Stimulated activated naive CD8-positive, alpha-beta T cell treated with anti-CD3 and anti-CD28 coated beads, Interleukin-15, Interleukin-2, amounts not matched to agents 100 ng/mL and 50 ng/mL, for 24 hours (primary cell): Measurements from ENCODE around the gene DPP9.
"Not testable (repeated sequence)": the region's sequence is repeated elsewhere in the genome, so short reads cannot be mapped to it uniquely, and the experiment has no call there.

ENCODE experiments used
- H3K27ac Mint-ChIP-seq: one replicate; pipeline ENCODE4 v1.8.0; 2021; ENCODE audit warnings: mild to moderate bottlenecking, mixed read lengths
- H3K27me3 Mint-ChIP-seq: one replicate; pipeline ENCODE4 v1.8.0; 2021; ENCODE audit warnings: mixed read lengths
- H3K36me3 Mint-ChIP-seq: one replicate; pipeline ENCODE4 v1.8.0; 2021; ENCODE audit warnings: low read depth, mixed read lengths
- H3K4me1 Mint-ChIP-seq: one replicate; pipeline ENCODE4 v1.8.0; 2021; ENCODE audit warnings: low read depth, mixed read lengths
- H3K4me3 Mint-ChIP-seq: one replicate; pipeline ENCODE4 v1.8.0; 2021; ENCODE audit warnings: mild to moderate bottlenecking, mixed read lengths
- H3K9me3 Mint-ChIP-seq: one replicate; pipeline ENCODE4 v1.8.0; 2021; ENCODE audit warnings: mixed read lengths

Gene DPP9

DNA sequence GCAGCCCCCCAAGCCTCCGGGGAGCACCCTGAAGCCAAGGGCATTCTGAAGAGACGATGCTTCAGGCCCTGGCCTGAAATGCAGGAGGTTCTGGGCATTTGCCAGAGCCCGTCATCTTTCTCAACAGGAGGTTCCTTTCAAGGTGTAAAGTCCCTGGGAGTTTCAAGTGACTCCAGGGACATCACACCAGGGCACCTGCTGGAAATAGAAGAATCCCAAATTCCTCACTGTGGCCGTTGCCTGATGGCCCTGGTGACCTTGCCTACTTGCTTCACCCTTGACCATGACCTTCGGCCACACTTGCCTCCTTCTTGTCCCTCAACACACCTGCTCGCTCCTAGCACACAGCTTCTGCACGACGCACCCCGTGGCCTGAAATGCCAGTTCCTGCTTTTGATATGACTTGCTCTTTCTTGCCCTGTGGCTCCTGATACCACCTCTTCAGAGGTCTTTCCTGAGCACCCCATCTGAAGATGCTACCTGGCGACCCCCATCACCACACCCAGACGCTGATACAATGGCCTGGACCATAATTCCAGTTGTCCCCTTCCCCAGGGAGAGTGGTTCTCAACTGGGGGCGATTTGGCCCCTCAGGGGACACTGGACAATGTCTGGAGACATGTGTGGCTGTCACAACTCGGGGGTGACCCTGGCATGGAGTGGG lies 3.5 kb downstream of the DPP9 start:
- H3K9me3 Mint-ChIP-seq: no peaks in the 10 kb centered on the region
- H3K27me3 Mint-ChIP-seq: peaks cover 6% of the 10 kb centered on the region
- peaks cover 38% of the 10 kb centered on the region for H3K4me1 Mint-ChIP-seq
- peaks cover 45% of the 10 kb centered on the region for H3K36me3 Mint-ChIP-seq
- peak overlapping the region; percentile 4 for H3K27ac Mint-ChIP-seq
- peak overlapping the region; percentile 14 for H3K4me3 Mint-ChIP-seq

- peaks cover 31% of the 10 kb centered on the region for H3K4me1 Mint-ChIP-seq
- H3K4me3 Mint-ChIP-seq: no peak overlapping the region
- H3K9me3 Mint-ChIP-seq: no peaks in the 10 kb centered on the region
- peaks cover 46% of the 10 kb centered on the region for H3K36me3 Mint-ChIP-seq
- H3K27me3 Mint-ChIP-seq: peaks cover 4% of the 10 kb centered on the region
- no peak overlapping the region for H3K27ac Mint-ChIP-seq
Measured at GRCh38 chr19:4719499-4719866, 4.2 kb downstream of the DPP9 start.

- H3K36me3 Mint-ChIP-seq: peaks cover 47% of the 10 kb centered on the region
- H3K4me1 Mint-ChIP-seq: peaks cover 23% of the 10 kb centered on the region
- no peak overlapping the region for H3K27ac Mint-ChIP-seq
- H3K4me3 Mint-ChIP-seq: no peak overlapping the region
- no peaks in the 10 kb centered on the region for H3K9me3 Mint-ChIP-seq
- no peaks in the 10 kb centered on the region for H3K27me3 Mint-ChIP-seq
Measured at GRCh38 chr19:4717966-4718701, 5.5 kb downstream of the DPP9 start.

DNA sequence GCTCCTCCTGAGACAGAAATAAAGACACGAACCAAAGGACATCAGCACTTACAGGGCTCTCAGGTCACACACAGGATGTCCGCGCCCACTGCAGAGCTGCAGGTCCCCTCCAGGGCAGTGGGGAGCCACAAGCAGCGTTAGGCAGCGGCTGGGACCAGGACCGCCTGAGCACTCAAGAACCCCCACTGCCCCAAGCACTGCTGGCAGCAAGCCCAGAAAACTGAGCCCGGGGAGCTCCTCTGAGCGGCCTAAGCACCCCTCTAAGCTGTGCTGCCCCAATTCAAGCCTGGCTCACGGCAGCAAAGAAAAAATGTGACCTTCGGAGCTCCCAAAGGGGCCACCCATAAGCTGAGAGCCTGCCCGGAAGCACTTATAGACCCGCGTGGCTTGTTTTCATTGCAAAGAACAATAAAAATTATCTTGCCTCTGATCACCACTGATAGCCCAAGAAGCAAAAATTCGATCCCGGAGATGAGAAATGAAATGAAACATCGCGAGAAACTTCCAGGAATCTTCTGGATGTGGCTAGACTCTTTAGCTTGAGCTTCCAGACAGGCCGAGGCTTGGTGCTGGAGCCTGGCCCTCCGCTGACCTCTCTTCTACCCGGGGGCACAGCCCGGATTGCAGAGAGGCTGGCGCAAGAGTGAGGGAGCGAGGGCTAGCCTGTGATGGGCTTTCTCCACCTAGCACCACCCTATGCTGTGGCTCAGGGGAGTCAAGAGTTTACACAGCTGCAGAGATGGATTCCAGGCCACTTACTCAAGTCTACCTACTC lies 6.3 kb downstream of the DPP9 start:
- no peak overlapping the region for H3K4me3 Mint-ChIP-seq
- H3K9me3 Mint-ChIP-seq: no peaks in the 10 kb centered on the region
- H3K36me3 Mint-ChIP-seq: peaks cover 55% of the 10 kb centered on the region
- no peaks in the 10 kb centered on the region for H3K27me3 Mint-ChIP-seq
- peaks cover 20% of the 10 kb centered on the region for H3K4me1 Mint-ChIP-seq
- H3K27ac Mint-ChIP-seq: no peak overlapping the region

GRCh38 chr19:4715529-4716221 lies 8.0 kb downstream of the DPP9 start:
- peaks cover 6% of the 10 kb centered on the region for H3K4me1 Mint-ChIP-seq
- H3K4me3 Mint-ChIP-seq: no peak overlapping the region
- H3K27ac Mint-ChIP-seq: no peak overlapping the region
- H3K36me3 Mint-ChIP-seq: peaks cover 58% of the 10 kb centered on the region
- H3K27me3 Mint-ChIP-seq: no peaks in the 10 kb centered on the region
- no peaks in the 10 kb centered on the region for H3K9me3 Mint-ChIP-seq

DNA sequence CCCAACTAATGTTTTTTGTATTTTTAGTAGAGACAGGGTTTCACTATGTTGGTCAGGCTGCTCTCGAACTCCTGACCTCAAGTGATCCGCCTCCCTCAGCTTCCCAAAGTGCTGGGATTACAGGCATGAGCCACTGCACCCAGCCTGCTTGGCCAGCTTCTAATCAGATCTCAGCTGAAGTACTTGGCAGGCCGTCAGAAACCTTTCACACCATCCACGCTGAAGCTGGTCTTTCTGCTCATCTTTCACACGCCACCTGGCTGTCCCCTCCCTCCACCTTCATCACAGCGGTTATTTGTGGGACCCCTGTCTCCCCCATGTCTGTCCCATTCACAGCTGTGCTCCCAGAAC lies 8.5 kb downstream of the DPP9 start:
- H3K9me3 Mint-ChIP-seq, H3K4me3 Mint-ChIP-seq, H3K4me1 Mint-ChIP-seq, H3K27ac Mint-ChIP-seq, H3K27me3 Mint-ChIP-seq: not testable (repeated sequence)
- peaks cover 55% of the 10 kb centered on the region for H3K36me3 Mint-ChIP-seq

DNA sequence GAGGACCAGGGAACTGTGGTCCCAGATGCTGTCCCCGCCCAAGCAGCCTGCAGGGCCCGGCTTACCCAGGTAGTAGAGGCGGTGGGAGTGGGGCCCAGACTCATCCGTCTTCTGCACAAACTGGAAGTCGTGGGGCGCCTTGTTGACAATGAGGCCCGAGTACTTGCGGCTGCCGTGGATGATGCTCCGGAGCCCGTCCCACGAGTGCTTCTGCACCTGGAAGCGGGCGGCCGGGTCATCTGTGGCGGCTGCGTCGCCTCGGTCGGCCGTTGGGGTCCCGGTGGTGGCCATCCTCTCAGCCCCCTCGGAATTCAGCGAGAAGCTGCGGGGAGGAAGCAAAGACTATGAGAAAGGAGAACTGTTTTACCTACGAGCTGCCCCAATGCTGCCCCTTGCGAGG lies 9.6 kb downstream of the DPP9 start:
- no peaks in the 10 kb centered on the region for H3K9me3 Mint-ChIP-seq
- H3K27ac Mint-ChIP-seq: no peak overlapping the region
- peaks cover 6% of the 10 kb centered on the region for H3K4me1 Mint-ChIP-seq
- no peaks in the 10 kb centered on the region for H3K27me3 Mint-ChIP-seq
- peaks cover 54% of the 10 kb centered on the region for H3K36me3 Mint-ChIP-seq
- H3K4me3 Mint-ChIP-seq: no peak overlapping the region

- Mint-ChIP-seq H3K4me1 (peaks cover 6% of the 10 kb centered on the region), H3K36me3 (peaks cover 50% of the 10 kb centered on the region), H3K9me3 (no peaks in the 10 kb centered on the region), H3K4me3 (no peak overlapping the region), H3K27ac (no peak overlapping the region), H3K27me3 (no peaks in the 10 kb centered on the region)
Measured at GRCh38 chr19:4713384-4713951, 10.2 kb downstream of the DPP9 start.

DNA sequence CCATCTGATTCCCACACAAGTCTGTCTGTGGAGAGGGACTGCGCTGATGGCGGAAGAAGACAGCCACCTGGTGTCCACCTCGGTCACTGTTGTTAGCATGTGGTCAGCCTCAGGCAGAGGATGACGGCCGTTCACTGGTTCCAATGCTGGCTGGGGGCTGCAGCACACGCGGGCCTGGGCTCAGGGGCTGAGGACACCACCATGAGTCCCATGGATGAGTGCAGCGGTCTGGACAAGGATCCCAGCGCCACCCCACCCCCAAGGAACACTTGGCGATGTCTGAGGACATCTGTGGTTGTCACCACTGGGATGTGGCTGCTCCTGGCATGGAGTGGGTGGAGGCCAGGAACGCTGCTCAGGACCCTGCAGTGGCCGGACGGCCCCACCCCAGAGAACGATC lies 10.9 kb downstream of the DPP9 start:
- Mint-ChIP-seq H3K4me3 (no peak overlapping the region), H3K36me3 (peaks cover 50% of the 10 kb centered on the region), H3K9me3 (no peaks in the 10 kb centered on the region)

DNA sequence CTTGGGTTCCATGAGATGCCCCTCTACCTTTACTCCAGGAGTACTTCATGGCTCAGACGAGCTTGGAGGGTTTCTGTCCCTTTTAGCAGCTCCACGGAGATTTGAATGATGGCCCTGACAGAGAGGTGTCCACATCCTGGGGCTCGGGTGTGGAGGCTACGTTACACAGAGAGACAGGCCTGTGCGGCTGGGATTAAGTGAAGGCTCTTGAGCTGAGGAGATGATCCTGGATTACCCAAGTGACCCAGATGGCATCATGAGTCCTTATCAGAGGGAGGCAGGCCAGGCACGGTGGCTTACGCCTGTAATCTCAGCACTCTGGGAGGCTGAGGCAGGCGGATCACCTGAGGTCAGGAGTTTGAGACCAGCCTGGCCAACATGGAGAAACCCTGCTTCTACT lies 12.4 kb downstream of the DPP9 start:
- H3K27ac Mint-ChIP-seq: no peak overlapping the region
- no peak overlapping the region for H3K4me3 Mint-ChIP-seq
- H3K27me3 Mint-ChIP-seq: no peaks in the 10 kb centered on the region

More for the DNA sequence above, 10.9 kb downstream of the DPP9 start:
- no peaks in the 10 kb centered on the region for H3K27me3 Mint-ChIP-seq
- H3K4me1 Mint-ChIP-seq: peaks cover 6% of the 10 kb centered on the region
- H3K27ac Mint-ChIP-seq: no peak overlapping the region

GRCh38 chr19:4710281-4710600 lies 13.4 kb downstream of the DPP9 start:
- Mint-ChIP-seq H3K36me3 (peaks cover 36% of the 10 kb centered on the region), H3K9me3 (no peaks in the 10 kb centered on the region)

More for the DNA sequence above, 12.4 kb downstream of the DPP9 start:
- peaks cover 6% of the 10 kb centered on the region for H3K4me1 Mint-ChIP-seq
- peaks cover 43% of the 10 kb centered on the region for H3K36me3 Mint-ChIP-seq
- H3K9me3 Mint-ChIP-seq: no peaks in the 10 kb centered on the region

DNA sequence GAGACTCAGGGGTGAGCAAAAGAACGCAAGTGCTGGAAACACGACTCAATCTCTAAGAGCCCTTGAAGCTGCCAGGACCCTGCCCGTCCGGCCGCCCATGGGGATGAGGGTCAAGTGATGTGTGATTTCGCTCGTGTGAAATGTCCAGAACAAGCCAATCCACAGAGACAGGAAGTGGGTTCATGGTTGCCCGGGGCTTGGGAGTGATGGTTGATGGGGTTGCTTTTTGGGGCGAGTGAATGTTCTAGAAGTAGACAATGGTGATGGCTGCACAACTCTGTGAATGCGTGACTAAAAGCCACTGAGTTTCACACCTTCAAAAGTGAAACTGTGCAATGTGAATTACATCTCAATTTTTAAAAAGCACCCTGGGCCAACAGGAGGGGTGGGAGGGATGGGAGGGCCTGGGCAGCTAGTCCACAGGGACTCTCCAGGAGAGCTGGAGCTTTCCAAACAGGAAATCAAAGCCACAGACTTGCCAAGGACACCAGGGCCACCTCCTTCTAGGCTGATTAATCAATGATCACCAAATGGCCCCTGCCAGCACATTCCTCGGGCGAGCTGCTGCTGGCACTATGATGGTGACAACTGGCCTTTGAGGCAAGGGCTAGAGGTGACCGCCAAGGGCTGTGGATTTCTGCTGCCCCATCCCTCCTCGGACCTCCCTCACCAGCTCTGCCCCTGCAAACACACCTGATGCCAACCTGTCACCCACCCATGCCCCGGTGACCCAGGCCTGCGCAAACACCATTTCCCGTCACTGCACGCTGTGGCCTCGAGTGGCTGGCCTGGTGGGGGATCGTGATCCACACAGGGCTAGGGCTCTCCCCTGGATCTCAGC lies 14.0 kb downstream of the DPP9 start:
- H3K9me3 Mint-ChIP-seq: no peaks in the 10 kb centered on the region
- no peaks in the 10 kb centered on the region for H3K27me3 Mint-ChIP-seq
- H3K27ac Mint-ChIP-seq: peak overlapping the region; percentile 50
- peaks cover 6% of the 10 kb centered on the region for H3K4me1 Mint-ChIP-seq
- no peak overlapping the region for H3K4me3 Mint-ChIP-seq
- H3K36me3 Mint-ChIP-seq: peaks cover 34% of the 10 kb centered on the region

More at GRCh38 chr19:4710281-4710600, 13.4 kb downstream of the DPP9 start:
- Mint-ChIP-seq H3K27ac (no peak overlapping the region), H3K27me3 (no peaks in the 10 kb centered on the region), H3K4me1 (peaks cover 6% of the 10 kb centered on the region), H3K4me3 (no peak overlapping the region)

- Mint-ChIP-seq H3K36me3 (peaks cover 34% of the 10 kb centered on the region), H3K27me3 (no peaks in the 10 kb centered on the region), H3K27ac (no peak overlapping the region), H3K9me3 (no peaks in the 10 kb centered on the region), H3K4me3 (no peak overlapping the region), H3K4me1 (peaks cover 6% of the 10 kb centered on the region)
Measured at GRCh38 chr19:4707956-4708650, 15.5 kb downstream of the DPP9 start.
